NCI-H2171 treated with DMSO at 0.1 percent for 48 hours (cell line): ENCODE results near the gene IL36B.

ENCODE experiments used
- DNase-seq: peaks from one replicate; lab custom pipeline; 2025; lab: John Stamatoyannopoulos, UW

IL36B gene

DNA sequence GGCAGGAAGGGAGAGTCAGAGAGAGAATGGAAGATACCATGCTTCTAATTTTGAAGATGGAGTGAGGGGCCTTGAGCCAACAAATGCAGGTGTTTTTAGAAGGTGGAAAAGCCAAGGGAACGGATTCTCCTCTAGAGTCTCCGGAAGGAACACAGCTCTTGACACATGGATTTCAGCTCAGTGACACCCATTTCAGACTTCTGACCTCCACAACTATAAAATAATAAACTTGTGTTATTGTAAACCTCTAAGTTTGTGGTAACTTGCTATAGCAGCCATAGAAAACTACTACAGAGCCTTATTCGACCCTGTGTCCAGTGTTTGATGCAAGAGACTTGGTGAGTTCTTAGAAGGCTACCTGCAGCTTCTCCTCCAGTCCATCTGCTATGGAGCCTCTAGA is 22.9 kb upstream of the IL36B start:
- DNase-seq, result no peak

DNA sequence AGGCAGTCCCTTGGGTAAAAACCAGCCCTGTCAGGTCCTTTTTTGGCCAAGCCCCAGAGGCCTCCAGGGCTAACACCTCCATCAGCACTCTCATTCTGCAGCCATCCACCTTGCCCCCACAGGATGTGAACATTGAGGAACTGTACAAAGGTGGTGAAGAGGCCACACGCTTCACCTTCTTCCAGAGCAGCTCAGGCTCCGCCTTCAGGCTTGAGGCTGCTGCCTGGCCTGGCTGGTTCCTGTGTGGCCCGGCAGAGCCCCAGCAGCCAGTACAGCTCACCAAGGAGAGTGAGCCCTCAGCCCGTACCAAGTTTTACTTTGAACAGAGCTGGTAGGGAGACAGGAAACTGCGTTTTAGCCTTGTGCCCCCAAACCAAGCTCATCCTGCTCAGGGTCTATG is 22.4 kb upstream of the IL36B start:
- no peak for DNase-seq

DNA sequence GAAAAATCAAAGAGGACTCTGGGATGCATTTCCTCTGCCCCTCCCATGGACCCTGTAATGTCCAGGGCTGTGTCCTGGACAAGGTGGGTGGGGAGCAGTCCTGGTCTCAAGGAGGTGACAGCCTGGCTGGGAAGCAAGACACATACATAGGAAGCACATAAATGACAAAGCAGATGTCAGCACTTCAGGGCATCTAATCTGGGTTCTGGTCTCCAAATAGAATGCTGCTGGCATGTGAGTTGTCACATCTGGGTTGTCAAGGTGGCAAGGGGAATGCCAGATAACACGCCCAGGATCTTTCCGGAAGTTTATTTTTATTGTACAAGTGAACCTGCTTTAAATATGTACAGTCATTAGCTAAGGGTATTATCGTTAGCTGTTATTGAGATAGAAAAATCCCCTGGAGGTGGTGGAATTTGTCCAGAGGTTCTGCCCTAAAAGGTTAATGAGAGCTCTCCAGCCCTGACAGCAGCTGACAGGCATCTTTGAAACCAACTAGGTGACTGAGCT is 20.7 kb upstream of the IL36B start:
- no peak for DNase-seq

DNA sequence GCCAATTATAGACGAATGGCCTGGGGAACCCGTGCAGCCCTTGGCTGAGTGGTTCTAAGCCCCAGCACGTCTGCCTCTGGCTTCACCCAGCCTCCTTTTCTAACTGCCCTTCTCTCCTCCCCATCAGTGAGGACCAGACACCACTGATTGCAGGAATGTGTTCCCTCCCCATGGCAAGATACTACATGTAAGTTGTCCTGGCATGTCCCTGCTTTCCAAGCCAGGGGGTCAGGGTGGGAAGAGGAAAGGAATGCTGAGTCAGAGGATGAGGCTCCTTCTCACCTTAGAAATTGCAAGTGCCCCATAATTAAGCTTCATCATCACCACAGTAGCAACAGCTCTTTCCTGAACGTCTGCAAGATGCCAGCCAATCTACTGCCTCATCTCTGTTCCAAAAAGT is 19.9 kb upstream of the IL36B start:
- no peak for DNase-seq

DNA sequence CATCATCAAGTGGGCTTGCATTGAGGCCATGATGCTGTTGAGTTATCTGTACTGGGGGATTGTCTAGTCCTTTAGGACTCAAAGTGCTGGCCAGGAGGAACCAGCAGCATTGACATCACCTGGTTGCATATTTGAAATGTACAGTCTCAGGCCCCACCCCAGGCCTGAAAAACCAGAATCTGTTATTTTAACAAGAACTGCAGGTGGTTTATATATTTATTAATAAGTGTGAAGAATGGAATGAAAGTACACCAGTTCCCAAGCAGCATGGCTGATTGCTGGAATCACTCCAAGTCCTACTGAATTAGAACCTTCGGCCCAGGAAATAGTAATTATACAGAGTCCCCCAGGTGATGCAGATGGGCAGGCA is 17.9 kb upstream of the IL36B start:
- DNase-seq, result no peak

DNA sequence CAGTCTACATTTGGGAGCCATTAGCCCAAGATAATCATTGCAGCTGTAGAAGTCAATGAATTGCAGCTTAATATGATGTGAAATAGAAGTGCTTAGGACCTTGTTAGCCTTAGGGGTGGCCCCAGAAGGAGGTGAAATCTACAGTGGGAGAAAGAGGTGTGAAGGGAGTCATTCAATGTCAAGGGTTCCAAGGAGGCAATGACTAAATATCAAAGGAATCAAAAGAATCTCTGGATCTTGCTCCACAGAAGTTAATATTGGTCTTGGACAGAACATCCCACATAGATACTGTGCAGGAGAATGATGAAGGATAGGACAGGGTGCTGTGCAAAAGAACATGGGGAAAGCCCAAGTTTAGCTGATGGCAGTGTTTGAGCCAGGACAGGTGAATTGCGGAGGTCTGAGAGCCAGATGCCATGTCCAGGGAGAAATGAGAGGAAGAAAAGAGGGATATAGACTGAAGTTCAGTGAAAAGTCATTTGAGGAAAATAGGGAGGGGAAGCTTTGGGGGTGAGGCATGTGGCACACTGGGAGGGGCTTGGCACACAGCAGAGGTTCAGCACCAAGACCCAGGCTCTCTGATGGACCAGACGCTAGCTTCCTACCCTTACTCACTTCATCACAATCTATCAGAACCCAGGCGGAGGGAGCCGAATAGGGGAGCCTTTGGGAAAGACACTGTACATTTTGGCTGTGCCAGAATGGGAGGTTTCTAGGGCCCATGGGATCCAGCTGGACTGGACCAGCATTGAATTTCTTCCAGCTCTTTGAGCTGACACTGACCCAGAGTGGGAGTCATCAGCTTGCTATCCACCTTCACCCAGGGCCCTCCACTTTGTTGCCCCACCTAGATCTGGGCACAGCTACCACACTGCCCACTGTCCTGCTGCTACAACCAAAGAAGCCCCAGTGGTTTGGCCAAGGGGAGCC is 17.3 kb upstream of the IL36B start:
- no peak for DNase-seq

DNA sequence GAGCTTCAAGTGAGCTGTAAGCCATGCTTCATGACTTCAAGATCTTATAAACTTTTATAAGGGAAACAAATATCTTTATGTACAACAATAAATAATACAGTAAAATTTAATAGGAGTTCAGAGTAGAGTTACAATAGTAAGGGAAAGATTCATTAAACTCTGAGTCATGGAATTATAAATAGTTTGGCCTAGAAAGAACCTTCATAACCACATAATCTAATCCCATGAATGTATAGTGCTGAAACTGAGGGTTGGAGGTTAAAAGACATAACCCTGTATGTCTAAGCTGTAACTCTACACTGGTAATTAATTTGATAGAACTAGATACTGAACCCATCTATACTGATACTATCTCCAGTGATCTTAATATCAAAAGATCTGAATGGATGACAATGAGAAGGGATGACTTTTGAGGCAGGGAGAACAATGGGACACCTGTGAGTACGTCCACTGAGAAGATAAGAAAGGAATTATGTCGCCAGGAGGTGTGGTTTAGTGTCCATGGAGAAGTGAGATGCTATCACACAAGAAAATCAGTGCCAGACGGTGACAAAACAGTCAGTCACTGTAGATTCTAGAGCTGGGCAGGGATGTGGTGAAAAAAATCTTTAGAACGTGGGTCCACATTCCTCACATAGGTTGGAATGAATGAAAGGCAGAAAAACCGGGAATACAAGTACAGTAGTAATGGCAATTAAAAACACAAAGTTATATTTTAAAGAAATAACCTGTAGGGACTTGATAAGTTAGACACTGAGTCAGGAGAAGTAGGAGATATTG is 16.2 kb upstream of the IL36B start:
- DNase-seq, result no peak

DNA sequence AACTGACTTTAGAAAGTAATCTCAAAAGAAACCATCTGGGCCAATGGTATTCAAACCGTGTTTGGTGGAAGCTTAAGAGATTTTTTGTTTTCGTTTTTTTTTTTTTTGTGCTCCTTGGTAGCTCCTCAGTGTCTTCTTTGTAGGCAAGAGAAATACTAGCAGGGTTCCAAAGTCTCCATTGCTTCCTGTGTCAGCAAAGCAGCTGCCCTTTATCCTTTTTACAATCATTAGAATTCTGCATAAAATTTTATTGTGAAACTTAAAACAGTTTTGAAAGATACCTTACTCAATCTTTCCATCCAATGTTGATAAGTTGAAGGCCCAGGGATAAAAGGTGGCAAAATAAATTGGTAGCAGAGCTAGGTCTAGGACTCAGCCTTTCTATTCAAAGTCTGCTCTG is 15.6 kb upstream of the IL36B start:
- no peak for DNase-seq

DNA sequence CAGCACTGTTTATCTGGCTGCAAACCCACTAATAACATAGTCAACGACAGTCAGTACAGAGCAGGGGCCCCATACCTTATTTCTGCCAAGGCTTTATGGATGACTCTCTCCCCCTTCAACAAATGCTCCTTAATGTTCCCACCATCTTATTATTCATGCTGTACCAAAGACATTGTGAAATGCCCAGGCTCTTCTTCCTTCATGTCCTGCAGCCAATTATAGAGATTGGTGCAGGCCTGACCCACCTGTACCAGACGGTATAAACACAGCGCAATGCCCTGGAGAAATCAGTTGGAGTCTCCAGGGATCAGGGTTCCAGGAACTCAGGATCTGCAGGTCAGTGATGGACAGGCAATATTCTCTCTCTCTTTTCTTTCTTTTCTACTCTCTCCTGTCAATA is 15.0 kb upstream of the IL36B start, which contains the start of gene IL1F10:
IL1F10 (plus strand) TSS at position 290 of the 400 bp plus-strand sequence. CDS start 4,769 bp downstream, outside the sequence.
- DNase-seq, result no peak

DNA sequence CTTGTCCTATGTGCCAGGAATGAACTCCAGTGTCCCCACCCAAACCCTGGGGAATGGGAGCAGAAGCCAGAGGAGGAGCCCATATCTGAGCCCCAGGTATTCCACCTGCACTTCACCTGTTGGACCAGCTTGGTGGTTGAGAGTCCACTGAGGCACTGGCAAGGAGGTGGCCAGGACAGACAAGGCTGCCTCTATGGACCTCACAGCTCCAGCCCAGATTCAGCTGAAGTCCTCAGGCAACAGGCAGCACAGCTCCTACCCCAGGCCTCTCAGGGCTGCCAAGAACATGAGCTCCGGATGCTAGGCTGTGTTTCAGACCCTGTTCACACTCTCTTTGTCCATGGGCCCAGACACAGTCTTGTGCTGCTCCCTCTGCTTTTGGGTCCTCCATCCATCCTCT is 12.2 kb upstream of the IL36B start:
- DNase-seq, result no peak

DNA sequence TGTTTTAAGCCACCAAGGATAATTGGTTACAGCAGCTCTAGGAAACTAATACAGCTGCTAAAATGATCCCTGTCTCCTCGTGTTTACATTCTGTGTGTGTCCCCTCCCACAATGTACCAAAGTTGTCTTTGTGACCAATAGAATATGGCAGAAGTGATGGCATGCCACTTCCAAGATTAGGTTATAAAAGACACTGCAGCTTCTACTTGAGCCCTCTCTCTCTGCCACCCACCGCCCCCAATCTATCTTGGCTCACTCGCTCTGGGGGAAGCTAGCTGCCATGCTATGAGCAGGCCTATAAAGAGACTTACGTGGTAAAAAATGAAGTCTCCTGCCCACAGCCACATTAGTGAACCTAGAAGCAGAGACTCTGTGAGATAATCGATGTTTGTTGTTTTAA is 11.6 kb upstream of the IL36B start:
- DNase-seq, result no peak

DNA sequence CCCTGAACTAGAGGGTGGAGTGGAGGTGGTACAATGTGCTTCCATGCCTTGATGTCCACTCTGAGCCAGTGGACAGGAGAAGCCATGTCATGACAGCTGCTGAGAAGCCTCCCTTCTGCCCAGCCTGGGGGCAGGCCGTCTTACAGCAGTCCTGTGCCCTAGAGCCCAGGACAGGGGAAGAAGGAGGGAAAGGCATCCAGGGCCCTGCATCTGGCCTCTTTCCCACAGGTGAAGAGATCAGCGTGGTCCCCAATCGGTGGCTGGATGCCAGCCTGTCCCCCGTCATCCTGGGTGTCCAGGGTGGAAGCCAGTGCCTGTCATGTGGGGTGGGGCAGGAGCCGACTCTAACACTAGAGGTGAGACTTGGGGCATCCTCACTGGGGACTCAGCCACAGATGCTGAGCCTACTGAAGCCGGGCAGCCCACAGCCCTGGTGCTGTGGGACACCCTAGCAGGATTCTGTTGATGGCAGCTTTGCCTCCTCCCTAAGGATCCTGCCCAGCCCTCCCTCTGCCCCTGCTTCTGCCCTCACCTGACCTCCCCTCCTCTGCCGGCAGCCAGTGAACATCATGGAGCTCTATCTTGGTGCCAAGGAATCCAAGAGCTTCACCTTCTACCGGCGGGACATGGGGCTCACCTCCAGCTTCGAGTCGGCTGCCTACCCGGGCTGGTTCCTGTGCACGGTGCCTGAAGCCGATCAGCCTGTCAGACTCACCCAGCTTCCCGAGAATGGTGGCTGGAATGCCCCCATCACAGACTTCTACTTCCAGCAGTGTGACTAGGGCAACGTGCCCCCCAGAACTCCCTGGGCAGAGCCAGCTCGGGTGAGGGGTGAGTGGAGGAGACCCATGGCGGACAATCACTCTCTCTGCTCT is 9.5 kb upstream of the IL36B start:
- no peak for DNase-seq

DNA sequence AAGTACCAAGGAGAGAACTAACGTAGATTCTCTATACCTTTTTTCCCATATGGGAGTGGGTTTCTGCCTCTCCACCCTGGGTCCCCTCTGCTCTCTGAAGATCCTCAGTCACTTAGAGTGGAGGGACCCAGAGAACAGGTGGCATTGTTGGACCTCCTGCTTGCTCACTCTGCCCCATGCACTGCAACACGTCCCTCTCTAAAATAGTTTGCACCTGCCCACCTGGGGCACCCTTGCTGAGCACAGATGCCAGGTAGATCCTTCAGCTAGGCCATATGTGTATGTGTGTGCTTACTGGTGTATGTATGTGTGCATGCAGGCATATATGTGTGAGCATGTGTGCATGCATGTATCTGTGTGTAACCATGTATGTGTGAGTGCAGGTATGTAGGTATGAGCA is 8.6 kb upstream of the IL36B start:
- DNase-seq, result no peak

DNA sequence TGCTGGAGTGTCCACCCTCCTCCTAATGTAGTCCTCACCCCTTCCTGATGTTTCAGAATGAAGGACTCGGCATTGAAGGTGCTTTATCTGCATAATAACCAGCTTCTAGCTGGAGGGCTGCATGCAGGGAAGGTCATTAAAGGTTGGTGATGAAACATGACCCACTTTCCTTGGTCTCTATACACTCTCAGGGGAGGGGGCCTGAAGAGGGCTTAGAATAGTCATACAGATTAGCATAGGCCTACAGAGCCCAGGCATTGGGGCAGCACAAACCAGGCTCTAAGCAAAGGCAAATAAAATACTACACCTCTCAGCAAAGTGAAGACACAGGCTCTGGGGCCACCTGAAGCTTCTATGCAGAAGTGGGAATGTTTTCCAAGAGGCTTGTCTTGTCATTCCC is 8.1 kb upstream of the IL36B start:
- DNase-seq, result no peak

DNA sequence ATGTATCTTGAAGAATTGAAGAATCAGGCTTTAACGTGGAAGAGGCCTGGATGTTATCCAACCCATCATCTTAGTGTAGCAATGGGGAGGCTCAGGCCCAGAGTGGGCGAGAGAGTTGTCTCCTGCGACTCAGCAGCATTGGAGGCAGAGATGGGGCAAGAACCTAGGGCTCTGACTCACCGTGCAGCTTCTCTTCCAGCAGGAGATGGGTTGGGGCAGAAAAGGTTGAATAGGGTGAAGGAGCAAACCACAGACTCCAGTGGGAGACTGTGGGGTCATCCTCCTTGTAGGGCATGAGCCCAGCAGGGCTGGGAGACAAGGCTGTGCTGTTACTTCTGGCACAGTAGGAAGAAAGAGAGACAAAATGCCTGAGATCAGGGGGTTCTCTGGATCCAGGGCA is 7.7 kb upstream of the IL36B start:
- DNase-seq, result no peak

DNA sequence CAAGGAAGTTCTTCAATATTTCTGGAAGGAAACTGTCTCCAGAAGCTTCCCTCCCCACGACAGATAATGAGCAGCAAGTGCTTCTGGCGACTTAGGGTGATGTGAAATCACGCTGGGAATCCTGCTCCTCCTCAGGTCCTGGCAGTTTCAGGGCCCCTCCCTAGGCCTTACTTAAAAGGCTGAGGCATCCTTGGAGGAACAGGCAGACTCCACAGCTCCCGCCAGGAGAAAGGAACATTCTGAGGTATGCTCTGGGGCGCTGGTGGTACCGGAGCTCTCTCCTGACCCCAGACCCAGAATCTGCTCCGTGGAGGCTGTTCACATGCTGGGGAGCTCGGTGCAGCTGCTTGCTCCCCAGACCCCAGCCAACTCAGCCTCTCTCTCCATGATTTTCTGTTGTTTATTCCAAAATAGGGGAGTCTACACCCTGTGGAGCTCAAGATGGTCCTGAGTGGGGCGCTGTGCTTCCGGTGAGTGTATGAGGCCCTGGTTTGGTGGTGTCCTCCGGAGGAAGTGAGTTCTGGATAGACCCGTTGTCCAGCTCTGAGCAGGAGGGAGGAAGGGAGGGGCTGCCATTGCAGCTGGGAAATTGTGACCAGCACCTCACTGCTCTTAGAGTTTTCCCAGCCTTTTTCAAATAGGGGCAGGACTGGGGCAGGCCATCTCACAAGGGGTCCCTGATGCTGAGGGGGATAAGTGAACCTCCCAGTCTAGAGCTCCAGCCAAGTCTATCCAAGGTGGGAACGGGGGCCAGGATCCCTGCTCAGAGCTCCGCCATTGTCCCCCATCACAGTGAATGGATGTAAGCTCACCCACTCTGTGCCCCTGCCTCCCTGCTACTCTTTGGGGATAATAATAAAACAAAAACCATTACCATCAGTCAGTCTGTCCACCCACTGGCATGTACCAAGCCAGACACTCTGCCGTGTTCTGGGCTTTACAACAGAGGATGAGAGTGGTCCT is 6.6 kb upstream of the IL36B start, which contains the start of gene IL36RN:
IL36RN (plus strand) TSS at position 201 of the 963 bp plus-strand sequence; CDS start at position 442, 241 bp downstream.
- DNase-seq, result no peak

DNA sequence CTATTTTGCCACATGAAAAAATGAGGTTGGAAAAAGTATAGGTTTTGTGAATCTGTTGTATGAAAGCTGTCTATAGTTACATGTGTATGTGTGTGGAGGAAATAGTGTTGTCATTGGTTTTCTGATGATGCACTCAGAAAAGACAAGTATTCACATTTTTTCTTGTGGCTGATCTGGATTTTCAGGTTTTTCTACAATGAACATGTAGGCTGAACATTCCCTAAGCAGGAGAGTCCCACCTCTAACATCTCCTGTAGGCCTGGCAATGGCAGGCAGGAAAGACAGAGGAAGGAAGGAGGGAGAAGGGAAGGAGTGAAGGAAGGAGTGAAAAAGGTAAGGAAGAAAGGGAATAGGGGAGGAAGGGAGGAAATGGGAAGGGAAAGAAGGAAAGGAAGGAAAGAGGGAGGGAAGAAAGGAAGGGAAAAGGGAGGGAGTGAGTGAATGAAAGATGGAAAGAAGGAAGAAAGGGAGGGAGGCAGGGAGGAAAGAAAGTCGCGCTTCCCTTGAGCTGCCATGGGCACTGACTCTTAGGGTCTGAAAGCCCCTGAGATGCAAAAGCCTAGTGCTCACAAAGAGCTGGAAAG is 5.8 kb upstream of the IL36B start:
- DNase-seq, result no peak

DNA sequence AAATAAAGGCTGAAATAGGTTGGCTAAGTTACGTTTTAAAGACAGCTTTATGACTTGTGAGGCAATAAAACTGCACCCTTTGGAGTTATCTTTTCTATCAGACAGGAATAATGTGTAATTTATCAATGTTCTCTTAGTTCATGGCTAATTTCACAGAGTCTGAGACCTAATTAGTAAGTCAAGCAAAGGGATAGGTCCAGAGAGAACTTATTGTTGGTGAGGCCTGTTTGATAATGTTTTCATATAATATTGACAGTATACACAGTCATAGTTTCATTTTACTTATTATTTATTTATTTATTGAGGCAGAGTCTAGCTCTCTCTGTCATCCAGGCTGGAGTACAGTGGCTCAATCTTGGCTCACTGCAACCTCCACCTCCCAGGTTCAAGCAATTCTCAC is 4.5 kb upstream of the IL36B start:
- DNase-seq, result no peak

DNA sequence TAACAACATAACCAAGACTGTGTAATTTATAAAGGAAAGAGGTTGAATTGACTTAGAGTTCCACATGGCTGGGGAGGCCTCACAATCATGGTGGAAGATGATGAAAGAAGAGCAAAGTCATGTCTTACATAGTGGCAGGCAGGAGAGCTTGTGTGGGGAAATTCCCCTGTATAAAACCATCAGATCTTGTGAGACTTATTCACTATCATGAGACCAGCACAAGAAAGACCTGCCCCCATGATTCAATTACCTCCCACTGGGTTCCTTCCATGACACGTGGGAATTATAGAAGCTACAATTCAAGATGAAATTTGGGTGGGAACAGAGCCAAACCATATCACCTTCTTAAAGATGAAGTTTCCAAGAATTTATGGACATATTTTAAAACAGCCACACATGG is 3.9 kb upstream of the IL36B start:
- no peak for DNase-seq

DNA sequence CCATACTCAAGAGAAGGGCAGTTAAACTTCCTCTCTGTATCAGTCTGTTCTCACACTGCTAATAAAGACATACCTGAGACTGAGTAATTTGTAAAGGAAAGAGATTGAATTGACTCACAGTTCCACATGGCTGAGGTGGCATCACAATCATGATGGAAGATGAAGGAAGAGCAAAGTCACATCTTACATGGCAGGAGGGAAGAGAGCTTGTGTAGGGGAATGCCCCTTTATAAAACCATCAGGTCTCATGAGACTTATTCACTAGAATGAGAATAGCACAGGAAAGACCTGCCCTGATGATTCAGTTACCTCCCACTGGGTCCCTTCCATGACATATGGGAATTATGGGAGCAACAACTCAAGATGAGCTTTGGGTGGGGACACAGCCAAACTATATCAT is 1.4 kb upstream of the IL36B start:
- DNase-seq, result no peak
